Subcutaneous abdominal adipose tissue (tissue), 5 donors: Measurements from ENCODE around the gene SLC26A2.

Experiments used
- H3K27ac ChIP-seq: one replicate; pipeline ENCODE4 v1.7.0; 2013; ENCODE audit warnings: low read depth, mild to moderate bottlenecking, inconsistent platforms, low read length, moderate library complexity
- H3K27me3 ChIP-seq, 5 donors: one replicate each; pipeline ENCODE4 v1.7.0; 2013; ENCODE audit warnings: low read length in 5 of 5, inconsistent platforms in 1 of 5; ENCODE audit not compliant: control insufficient read depth in 5 of 5, insufficient read depth in 4 of 5
- H3K36me3 ChIP-seq, 5 donors: one replicate each; pipeline ENCODE4 v1.7.0; 2013; ENCODE audit warnings: low read length in 5 of 5; ENCODE audit not compliant: control insufficient read depth in 5 of 5, insufficient read depth in 5 of 5
- H3K4me1 ChIP-seq, 5 donors: one replicate each; pipeline ENCODE4 v1.7.0; 2013; ENCODE audit warnings: low read length in 5 of 5, mild to moderate bottlenecking in 3 of 5, moderate library complexity in 1 of 5; ENCODE audit not compliant: control insufficient read depth in 5 of 5, insufficient read depth in 5 of 5
- H3K4me3 ChIP-seq, 5 donors: one replicate each; pipeline ENCODE4 v1.7.0; 2013; ENCODE audit warnings: low read length in 5 of 5, low read depth in 1 of 5
- H3K9ac ChIP-seq, 5 donors: one replicate each; pipeline ENCODE4 v1.7.0; 2013; ENCODE audit warnings: low read length in 5 of 5, mild to moderate bottlenecking in 4 of 5, moderate library complexity in 3 of 5
- H3K9me3 ChIP-seq, 5 donors: one replicate each; pipeline ENCODE4 v1.7.0; 2013; ENCODE audit warnings: low read length in 5 of 5; ENCODE audit not compliant: control insufficient read depth in 5 of 5
- donor health status: healthy.
- donor health status: healthy.
- donor health status: healthy.
- donor health status: healthy.
- donor health status: healthy.

The SLC26A2 gene

DNA sequence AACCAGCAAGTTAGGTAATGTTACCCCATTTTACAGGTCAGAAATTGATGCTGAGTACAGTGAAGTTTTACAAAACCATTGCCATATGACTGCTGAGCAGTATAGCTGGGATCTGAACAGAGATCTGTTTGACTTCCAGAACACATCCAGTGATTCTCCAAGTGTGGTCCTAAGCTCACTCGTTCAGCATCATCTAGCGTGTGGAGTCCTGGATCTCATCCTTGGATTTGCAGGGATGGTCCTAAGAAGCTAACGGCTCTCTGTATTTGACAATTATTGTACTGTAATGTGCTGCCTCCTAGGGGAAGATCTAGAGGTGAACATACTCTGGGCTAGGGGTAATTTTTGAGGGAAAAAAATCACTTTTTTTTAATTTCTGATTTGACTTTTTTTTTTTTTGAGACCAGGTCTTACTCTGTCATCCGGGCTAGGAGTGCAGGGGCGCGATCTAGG, 1.4 kb downstream of the SLC26A2 start:
- Histone ChIP-seq H3K27me3 (no peaks in the 10 kb centered on the region), H3K36me3 (no peaks in the 10 kb centered on the region), H3K9ac (no peak overlapping the region), H3K9me3 (no peaks in the 10 kb centered on the region), H3K27ac (peak overlapping the region; percentile 88), H3K4me1 (peaks cover 3 to 20% (median 16%) of the 10 kb centered on the region in 5 donors), H3K4me3 (peak overlapping the region in 1 of 5 donors; percentile 10)

DNA sequence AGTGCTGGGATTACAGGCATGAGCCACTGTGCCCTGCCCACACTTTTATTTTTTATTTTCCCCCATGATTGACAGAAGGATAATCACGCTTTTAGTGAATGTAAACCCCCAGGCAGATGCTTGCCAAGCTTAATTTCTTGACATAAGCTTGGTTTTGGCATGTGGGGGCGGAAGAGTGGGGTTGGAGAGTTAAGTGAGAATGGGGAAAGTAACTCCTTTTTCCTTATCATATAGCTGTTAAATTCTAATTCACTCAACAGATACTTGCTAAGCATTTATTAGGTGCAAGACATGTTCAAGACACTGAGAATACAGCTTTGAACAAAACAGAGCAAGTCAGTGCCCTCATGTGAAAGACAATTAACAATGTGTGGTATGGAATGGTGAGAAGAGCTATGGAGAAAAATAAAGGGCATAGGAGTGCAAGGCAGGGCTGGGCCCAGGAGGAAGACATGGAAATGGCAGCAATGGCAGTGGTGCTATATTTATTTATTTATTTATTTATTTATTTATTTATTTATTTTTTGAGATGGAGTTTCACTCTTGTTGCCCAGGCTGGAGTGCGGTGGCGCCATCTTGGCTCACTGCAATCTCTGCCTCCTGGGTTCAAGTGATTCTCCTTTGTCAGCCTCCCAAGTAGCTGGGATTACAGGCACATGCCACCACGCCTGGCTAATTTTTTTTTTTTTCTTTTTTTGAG, 2.2 kb downstream of the SLC26A2 start:
- Histone ChIP-seq H3K36me3 (no peaks in the 10 kb centered on the region), H3K27me3 (no peaks in the 10 kb centered on the region), H3K4me3 (no peak overlapping the region), H3K9ac (no peak overlapping the region), H3K9me3 (no peaks in the 10 kb centered on the region), H3K27ac (no peak overlapping the region), H3K4me1 (peaks cover 3 to 20% (median 16%) of the 10 kb centered on the region in 5 donors)

DNA sequence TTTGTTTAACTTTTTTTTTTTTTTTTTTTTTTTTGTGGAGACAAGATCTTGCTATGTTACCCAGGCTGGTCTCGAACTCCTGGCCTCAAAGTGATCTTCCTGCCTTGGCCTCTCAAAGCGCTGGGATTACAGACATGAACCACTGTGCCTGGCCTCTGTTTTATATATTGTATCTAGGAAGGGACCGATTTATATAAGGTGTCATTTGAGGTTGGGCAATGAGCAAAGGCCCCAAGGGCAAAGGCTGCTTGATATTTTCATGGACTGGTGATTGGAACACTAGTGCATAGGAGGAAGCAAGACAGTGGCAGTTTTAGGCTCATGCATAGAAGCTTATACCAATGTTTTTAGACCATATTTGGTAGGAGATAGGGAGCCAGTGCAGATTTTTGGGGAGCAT, 3.2 kb downstream of the SLC26A2 start:
- H3K27me3 ChIP-seq, result no peaks in the 10 kb centered on the region
- peaks cover 3 to 20% (median 16%) of the 10 kb centered on the region in 5 donors for H3K4me1 ChIP-seq
- H3K27ac ChIP-seq, result no peak overlapping the region
- H3K4me3 ChIP-seq, result no peak overlapping the region
- no peak overlapping the region for H3K9ac ChIP-seq
- H3K9me3 ChIP-seq, result no peaks in the 10 kb centered on the region
- H3K36me3 ChIP-seq, result no peaks in the 10 kb centered on the region

DNA sequence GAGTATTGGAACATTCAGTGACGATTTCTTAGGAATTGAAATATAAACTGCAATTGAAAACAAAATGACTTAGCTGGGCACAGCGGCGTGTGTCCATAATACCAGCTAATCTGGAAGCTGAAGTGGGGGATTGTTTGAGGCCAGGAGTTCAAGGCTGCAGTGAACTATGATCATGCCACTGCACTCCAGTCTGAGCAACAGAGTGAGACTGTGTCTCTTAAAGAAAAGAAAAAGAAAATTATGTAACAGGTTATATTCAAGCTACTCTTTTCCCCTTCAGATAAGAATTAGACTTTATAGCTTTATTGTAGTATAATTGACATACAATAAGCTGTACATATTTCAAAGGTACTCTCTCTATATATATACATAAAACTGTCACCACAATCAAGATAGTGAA, 6.4 kb downstream of the SLC26A2 start:
- Histone ChIP-seq H3K9me3 (no peaks in the 10 kb centered on the region), H3K27ac (no peak overlapping the region), H3K9ac (no peak overlapping the region), H3K27me3 (no peaks in the 10 kb centered on the region), H3K4me3 (no peak overlapping the region), H3K4me1 (no peaks in the 10 kb centered on the region), H3K36me3 (peaks cover 0 to under 1% (median 0%) of the 10 kb centered on the region in 5 donors)

DNA sequence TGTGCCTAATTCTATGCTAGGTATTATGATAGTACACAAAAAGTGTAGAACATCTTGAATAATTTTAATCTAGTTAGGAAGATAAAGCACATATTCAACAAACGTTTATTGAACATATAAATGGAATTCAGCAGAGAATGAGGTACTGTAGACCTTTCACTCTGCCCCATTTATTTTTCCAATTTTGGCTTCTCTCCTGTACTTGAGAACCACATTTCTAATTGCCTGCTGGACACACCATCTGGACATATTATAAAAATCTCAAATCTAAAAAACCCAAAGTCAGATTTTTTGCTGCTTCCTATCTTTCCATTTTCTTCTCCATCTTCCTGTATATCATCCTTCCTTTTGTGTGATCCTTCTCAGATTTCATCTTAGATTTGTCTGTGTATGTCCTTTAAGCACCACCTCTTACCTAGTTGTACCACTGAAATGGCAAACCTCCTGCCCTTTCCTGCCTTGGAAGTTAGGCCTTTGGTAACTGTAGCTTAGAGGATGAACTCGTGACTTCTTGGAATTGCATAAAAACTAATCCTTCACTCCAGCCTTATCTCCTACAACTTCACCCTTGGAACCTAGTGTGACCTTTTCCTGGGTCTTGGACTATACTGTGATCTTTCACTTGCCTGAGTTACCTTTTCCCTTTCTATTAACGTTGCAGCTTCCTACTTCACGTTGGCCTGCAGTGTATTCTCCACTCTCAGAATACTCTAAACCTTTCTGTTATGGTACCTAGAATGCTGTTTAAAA, 8.8 kb downstream of the SLC26A2 start:
- Histone ChIP-seq H3K36me3 (peaks cover 0 to 4% (median 0%) of the 10 kb centered on the region in 5 donors), H3K9ac (no peak overlapping the region), H3K4me3 (no peak overlapping the region), H3K4me1 (no peaks in the 10 kb centered on the region), H3K27ac (no peak overlapping the region), H3K27me3 (no peaks in the 10 kb centered on the region), H3K9me3 (no peaks in the 10 kb centered on the region)

DNA sequence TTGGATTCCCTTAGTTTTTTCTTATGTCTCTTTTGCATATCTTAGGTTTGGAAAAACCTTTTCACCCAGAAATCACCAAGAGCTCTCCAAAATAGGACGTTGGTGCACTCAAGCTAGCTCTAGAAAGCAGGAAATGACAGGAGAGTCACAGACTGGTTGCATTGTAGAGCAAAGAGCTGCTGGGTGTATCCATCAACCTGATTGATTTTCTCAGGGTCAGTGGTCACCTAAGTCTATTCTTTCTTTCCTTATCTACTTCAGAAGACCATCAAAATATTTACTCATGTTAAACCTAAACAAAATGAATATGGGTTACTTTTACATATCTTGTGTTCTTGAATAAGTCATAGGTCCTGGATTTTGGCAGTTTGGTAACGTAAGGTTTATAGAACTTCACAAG, 14.9 kb downstream of the SLC26A2 start:
- Histone ChIP-seq H3K9ac (no peak overlapping the region), H3K27ac (no peak overlapping the region), H3K36me3 (peaks cover 12 to 19% (median 15%) of the 10 kb centered on the region in 5 donors), H3K4me3 (no peak overlapping the region), H3K4me1 (peaks cover 0 to 10% (median 0%) of the 10 kb centered on the region in 5 donors), H3K27me3 (no peaks in the 10 kb centered on the region), H3K9me3 (no peaks in the 10 kb centered on the region)

DNA sequence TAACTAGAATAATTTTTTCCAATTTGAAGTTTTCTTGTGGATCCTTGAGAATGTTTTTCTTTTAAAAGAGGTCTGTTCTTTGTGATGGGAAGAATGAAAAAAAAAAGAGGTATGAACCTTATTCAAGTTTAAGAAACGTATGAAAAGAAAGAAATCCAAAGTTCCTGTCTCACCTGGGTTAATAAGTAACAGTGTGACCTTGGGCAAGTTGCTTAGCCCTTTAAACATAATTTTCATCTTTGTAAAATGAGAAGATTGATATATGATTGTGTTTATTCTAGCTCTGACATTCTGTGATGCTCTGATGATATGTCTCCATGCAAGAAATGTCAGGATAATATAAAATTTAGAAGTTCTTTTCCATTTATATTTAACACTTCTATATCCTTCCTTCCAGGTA, 19.3 kb downstream of the SLC26A2 start:
- H3K4me3 ChIP-seq, result no peak overlapping the region
- H3K9me3 ChIP-seq, result no peaks in the 10 kb centered on the region
- H3K27me3 ChIP-seq, result no peaks in the 10 kb centered on the region
- H3K27ac ChIP-seq, result no peak overlapping the region
- peaks cover 0 to 10% (median 0%) of the 10 kb centered on the region in 5 donors for H3K4me1 ChIP-seq
- H3K36me3 ChIP-seq, result peaks cover 24 to 39% (median 31%) of the 10 kb centered on the region in 5 donors
- H3K9ac ChIP-seq, result no peak overlapping the region

DNA sequence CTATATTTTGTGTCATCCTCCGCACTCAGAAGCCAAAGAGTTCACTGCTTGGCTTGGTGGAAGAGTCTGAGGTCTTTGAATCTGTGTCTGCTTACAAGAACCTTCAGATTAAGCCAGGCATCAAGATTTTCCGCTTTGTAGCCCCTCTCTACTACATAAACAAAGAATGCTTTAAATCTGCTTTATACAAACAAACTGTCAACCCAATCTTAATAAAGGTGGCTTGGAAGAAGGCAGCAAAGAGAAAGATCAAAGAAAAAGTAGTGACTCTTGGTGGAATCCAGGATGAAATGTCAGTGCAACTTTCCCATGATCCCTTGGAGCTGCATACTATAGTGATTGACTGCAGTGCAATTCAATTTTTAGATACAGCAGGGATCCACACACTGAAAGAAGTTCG, 20.6 kb downstream of the SLC26A2 start:
- Histone ChIP-seq H3K36me3 (peaks cover 24 to 39% (median 31%) of the 10 kb centered on the region in 5 donors), H3K9ac (no peak overlapping the region), H3K4me3 (no peak overlapping the region)

DNA sequence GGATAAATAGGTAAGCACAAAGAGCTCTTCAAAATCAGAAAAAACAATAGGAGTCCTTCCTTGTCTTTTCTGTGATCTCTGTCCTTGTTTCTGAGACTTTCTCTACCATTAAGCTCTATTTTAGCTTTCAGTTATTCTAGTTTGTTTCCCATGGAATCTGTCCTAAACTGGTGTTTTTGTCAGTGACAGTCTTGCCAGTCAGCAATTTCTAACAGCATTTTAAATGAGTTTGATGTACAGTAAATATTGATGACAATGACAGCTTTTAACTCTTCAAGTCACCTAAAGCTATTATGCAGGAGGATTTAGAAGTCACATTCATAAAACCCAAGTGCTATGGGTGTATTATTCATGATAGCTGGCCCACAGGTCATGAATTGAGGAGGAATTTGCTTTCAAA, 21.9 kb downstream of the SLC26A2 start:
- H3K27ac ChIP-seq, result no peak overlapping the region
- H3K9ac ChIP-seq, result no peak overlapping the region
- H3K4me3 ChIP-seq, result no peak overlapping the region
- H3K36me3 ChIP-seq, result peaks cover 24 to 39% (median 31%) of the 10 kb centered on the region in 5 donors
- H3K4me1 ChIP-seq, result peaks cover 0 to 7% (median 0%) of the 10 kb centered on the region in 5 donors
- no peaks in the 10 kb centered on the region for H3K27me3 ChIP-seq
- no peaks in the 10 kb centered on the region for H3K9me3 ChIP-seq

More for the DNA sequence above, 20.6 kb downstream of the SLC26A2 start:
- Histone ChIP-seq H3K9me3 (no peaks in the 10 kb centered on the region), H3K4me1 (peaks cover 0 to 10% (median 0%) of the 10 kb centered on the region in 5 donors), H3K27me3 (no peaks in the 10 kb centered on the region), H3K27ac (no peak overlapping the region)

DNA sequence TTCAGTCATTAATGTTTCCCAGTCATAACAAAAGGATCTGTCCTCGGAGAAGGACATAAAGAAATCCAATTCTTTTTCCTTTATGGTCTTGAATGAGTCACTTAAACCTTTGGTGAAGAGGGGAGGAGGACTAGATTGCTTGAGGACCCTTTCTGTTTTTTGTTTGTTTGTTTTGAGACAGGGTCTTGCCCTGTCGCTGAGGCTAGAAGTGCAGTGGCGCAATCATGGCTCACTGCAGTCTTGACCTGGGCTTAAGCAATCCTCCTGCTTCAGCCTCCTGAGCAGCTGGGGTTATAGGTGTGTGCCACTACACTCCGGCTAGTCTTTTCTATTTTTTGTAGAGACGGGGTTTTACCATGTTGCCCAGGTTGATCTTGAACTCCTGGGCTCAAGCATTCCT, 27.6 kb downstream of the SLC26A2 start:
- peaks cover 0 to 4% (median 3%) of the 10 kb centered on the region in 5 donors for H3K36me3 ChIP-seq
- peaks cover 0 to 3% (median 0%) of the 10 kb centered on the region in 5 donors for H3K4me1 ChIP-seq

More for the DNA sequence above, 27.6 kb downstream of the SLC26A2 start:
- Histone ChIP-seq H3K9ac (no peak overlapping the region), H3K9me3 (no peaks in the 10 kb centered on the region), H3K4me3 (no peak overlapping the region), H3K27me3 (no peaks in the 10 kb centered on the region), H3K27ac (no peak overlapping the region)
